ENCODE results near the gene TMX2. TPM values are rescaled to one million over a fixed set of nuclear protein-coding genes. Genes with fewer than 3 reads are reported as not detected.

The TMX2 gene
- polyA plus RNA-seq, 4 donors: 108 to 120 (median 118) TPM

DNA sequence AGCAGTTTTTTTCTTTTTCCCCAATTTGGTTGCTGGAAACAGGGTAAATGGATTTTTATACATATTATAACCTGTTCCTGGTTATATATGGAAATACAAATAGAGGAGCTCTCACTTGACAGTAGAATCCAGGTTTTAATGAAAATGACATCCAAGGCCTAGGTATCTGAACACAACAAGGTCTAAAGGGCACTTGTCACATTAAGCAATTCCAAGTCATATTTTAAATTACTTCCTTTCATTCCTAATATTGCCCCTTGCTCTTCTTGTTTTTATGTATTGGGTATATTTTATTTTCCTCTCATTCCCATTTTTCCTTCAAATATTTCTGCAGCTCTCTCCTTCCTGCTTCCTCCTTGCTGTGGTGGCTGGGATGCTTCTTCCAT is 76.3 kb downstream of the TMX2 start:
- no peak for DNase-seq (ENCODE audit: low read depth in 4 of 4, low spot score in 2 of 4)

Other genes with a start within 250 kb of the TMX2 start
- 1 to 10 TPM; 6.7 to 8.8 (median 7.0) TPM for gene SLC43A1, start 196.9 kb upstream of the TMX2 start, polyA plus RNA-seq (ENCODE audit: insufficient read length in 4 of 4)
- gene TIMM10, start 181.8 kb upstream of the TMX2 start, polyA plus RNA-seq (ENCODE audit: insufficient read length in 4 of 4): 10 to 100 TPM; 45.8 to 59.3 (median 52.2) TPM
- gene SMTNL1, start 175.0 kb upstream of the TMX2 start, polyA plus RNA-seq (ENCODE audit: insufficient read length in 4 of 4): under 1 TPM; 0.11 to 0.46 (median 0.22) TPM
- gene UBE2L6, start 144.9 kb upstream of the TMX2 start, polyA plus RNA-seq (ENCODE audit: insufficient read length in 4 of 4): 10 to 100 TPM; 32.3 to 47.6 (median 44.0) TPM
- gene SERPING1, start 114.9 kb upstream of the TMX2 start, polyA plus RNA-seq (ENCODE audit: insufficient read length in 4 of 4): 100 to 1,000 TPM; 145 to 174 (median 160) TPM
- gene YPEL4, start 62.7 kb upstream of the TMX2 start, polyA plus RNA-seq (ENCODE audit: insufficient read length in 4 of 4): 1 to 10 TPM; 1.6 to 5.6 (median 3.2) TPM
- gene CLP1, start 54.8 kb upstream of the TMX2 start, polyA plus RNA-seq (ENCODE audit: insufficient read length in 4 of 4): 10 to 100 TPM; 13.5 to 17.8 (median 15.6) TPM
- gene ZDHHC5, start 44.5 kb upstream of the TMX2 start, polyA plus RNA-seq (ENCODE audit: insufficient read length in 4 of 4): 10 to 100 TPM; 50.0 to 55.6 (median 53.0) TPM
- gene MED19, start 378 bp upstream of the TMX2 start, polyA plus RNA-seq (ENCODE audit: insufficient read length in 4 of 4): 10 to 100 TPM; 16.7 to 25.9 (median 22.5) TPM
- gene SELENOH, start 28.9 kb downstream of the TMX2 start, polyA plus RNA-seq (ENCODE audit: insufficient read length in 4 of 4): 100 to 1,000 TPM; 110 to 168 (median 131) TPM
- under 1 TPM in 3 of 4 donors, not detected in 1; 0.24 to 0.49 (median 0.33) TPM for gene BTBD18, start 39.2 kb downstream of the TMX2 start, polyA plus RNA-seq (ENCODE audit: insufficient read length in 4 of 4)
- gene CTNND1, start 49.2 kb downstream of the TMX2 start, polyA plus RNA-seq (ENCODE audit: insufficient read length in 4 of 4): 100 to 1,000 TPM; 181 to 247 (median 217) TPM